Activated CD8-positive, alpha-beta memory T cell treated with anti-CD3 and anti-CD28 coated beads, Interleukin-2, amount 50 U/mL, for 1 hour (primary cell): ENCODE measurements around the gene MRC2.
"Not testable (repeated sequence)": the region's sequence is repeated elsewhere in the genome, so short reads cannot be mapped to it uniquely, and the experiment has no call there.

ENCODE experiments used
- DNase-seq: peaks from one replicate; pipeline ENCODE4 v3.0.0-alpha.2; 2020; ENCODE audit errors: extremely low read depth

The MRC2 gene

GRCh38 chr17:62680541-62681052, 53.1 kb downstream of the MRC2 start:
- no peak for DNase-seq

GRCh38 chr17:62681061-62681938, 53.8 kb downstream of the MRC2 start:
- DNase-seq = no peak

- DNase-seq = no peak
Observed at GRCh38 chr17:62681939-62682381, 54.5 kb downstream of the MRC2 start.

- no peak for DNase-seq
Observed at GRCh38 chr17:62684179-62684578, 56.7 kb downstream of the MRC2 start.

GRCh38 chr17:62687997-62688396, 60.5 kb downstream of the MRC2 start:
- no peak for DNase-seq

- no peak for DNase-seq
Observed at GRCh38 chr17:62688398-62689160, 61.1 kb downstream of the MRC2 start.

- no peak for DNase-seq
Observed at GRCh38 chr17:62689441-62690167, 62.1 kb downstream of the MRC2 start.

- DNase-seq = no peak
Observed at GRCh38 chr17:62690168-62690897, 62.9 kb downstream of the MRC2 start.

- DNase-seq = not testable (repeated sequence)
Observed at GRCh38 chr17:62691589-62691915, 64.1 kb downstream of the MRC2 start.

- no peak for DNase-seq
Observed at GRCh38 chr17:62692159-62692651, 64.7 kb downstream of the MRC2 start.

GRCh38 chr17:62692721-62693431, 65.4 kb downstream of the MRC2 start:
- DNase-seq = no peak

- DNase-seq = no peak
Observed at GRCh38 chr17:62693616-62694409, 66.3 kb downstream of the MRC2 start.

- DNase-seq = not testable (repeated sequence)
Observed at GRCh38 chr17:62695093-62695738, 67.7 kb downstream of the MRC2 start.

GRCh38 chr17:62696256-62696655, 68.8 kb downstream of the MRC2 start:
- DNase-seq = no peak

- no peak for DNase-seq
Observed at GRCh38 chr17:62696726-62697490, 69.4 kb downstream of the MRC2 start.

- not testable (repeated sequence) for DNase-seq
Observed at GRCh38 chr17:62698459-62698858, 71.0 kb downstream of the MRC2 start.

GRCh38 chr17:62700964-62701705, 73.7 kb downstream of the MRC2 start:
- DNase-seq = no peak

- DNase-seq = no peak
Observed at GRCh38 chr17:62701706-62702085, 74.2 kb downstream of the MRC2 start.
